NCI-H2171 (cell line): ENCODE data around the gene NR1I3.

ENCODE experiments used
- DNase-seq: peaks from one replicate; lab custom pipeline; 2025; lab: John Stamatoyannopoulos, UW

Gene NR1I3

DNA sequence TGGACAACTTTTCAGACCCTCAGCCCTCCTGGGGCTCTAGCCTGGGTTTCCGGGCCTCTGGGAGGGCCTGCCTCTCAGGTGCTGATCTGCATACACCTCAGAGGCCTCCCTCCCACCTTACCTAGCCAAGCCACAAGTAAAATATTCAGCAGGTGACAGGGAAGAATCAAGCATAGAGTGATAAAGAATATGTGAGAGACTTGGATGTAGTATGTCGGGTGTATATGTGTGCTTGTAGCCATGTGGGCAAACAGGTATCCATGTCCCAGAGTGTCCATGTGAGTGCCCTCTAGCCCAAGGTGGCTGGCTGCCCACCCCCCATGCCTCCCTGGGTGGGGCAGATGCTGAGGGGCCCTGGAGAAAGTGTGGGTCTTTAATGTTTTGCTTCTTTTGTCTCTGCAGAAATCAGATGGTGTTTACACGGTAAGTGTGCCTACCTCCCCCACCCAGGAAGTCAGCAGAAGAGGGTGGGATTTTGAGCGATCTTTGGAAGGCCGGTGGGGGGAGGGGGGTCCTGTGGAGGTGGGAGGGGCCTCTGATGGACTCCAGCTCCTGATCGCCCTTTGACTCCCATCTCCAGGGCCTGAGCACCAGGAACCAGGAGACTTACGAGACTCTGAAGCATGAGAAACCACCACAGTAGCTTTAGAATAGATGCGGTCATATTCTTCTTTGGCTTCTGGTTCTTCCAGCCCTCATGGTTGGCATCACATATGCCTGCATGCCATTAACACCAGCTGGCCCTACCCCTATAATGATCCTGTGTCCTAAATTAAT, 19.5 kb downstream of the NR1I3 start:
- DNase-seq = no peak

DNA sequence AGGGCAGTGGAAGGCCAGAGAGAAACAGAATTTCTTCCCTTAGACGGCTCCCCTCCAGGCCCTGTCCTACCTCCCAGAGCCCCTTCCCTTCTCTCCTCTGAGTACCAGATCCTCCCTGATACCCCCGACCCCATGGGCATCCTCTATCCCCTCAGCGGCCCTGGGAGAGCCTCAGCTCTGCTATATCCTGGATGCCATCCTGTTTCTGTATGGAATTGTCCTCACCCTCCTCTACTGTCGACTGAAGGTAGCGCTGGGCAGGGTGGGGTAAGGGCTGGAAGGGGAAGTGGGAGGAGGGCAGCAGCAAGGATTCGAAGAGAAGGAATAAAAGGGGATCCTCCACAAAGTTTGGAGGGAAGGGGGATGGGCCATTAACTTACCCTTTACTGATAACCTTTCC, 20.2 kb downstream of the NR1I3 start:
- no peak for DNase-seq

DNA sequence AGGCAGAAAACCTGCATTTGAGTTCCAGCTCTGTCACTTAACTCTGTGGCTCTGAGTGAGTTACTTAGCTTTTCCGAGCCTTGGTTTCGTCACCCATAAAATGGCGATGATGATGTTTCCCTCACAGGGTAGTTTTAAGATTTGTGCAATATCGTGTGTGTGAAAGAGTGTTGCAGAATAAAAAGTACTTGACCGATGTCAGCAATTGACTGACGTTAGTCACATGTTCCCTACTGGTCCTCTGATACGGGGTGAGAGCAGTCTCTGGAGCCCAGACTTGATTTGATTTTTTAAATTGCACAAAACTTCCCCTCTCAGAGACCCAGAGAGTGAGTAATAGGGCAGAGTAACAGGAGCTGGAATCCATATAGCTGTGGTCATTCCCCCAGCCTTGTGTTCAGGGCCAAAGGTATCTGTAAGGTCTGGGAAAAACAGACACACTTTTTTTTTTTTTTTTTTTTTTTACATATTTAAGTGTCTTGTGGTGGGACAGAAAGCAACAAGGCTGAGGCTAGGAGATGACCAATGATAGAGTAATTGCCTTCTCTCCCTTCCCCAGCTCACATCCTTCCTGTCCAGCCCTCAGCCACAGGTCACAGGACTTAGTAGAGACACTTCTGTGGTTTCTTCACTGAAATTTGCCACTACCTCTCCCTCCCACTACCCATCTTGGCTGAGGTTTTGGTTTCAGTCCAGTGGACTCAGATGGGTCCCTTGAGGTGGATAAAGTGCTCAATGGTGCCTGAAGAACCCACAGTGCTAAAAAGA, 20.9 kb downstream of the NR1I3 start:
- no peak for DNase-seq

GRCh38 chr1:161215076-161215475, 22.9 kb downstream of the NR1I3 start, which contains the start of gene FCER1G:
Gene FCER1G (plus strand): TSS chr1:161215295. CDS start chr1:161215322, 27 bp downstream.
- no peak for DNase-seq

DNA sequence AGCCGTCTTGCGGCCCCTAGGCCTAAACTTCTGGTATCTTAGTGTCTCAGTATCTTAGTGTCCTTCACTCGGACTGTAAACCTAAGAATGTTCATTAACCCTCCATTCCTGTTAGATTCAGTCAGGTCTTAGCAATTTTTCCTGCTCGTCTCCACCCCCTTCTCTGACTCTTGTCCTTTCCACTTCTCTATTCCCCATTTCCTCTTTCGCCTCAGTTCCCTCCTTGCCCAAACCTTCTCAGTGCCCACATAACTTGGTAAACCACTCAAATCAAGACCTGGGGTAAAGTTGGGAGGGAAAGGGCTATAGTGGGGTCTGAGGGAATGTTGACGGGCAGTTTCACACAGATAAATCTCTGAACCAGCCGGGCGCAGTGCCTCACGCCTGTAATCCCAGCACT, 23.6 kb downstream of the NR1I3 start:
- DNase-seq = no peak

GRCh38 chr1:161209790-161210409, 28.1 kb downstream of the NR1I3 start:
- peak; percentile 49 for DNase-seq

GRCh38 chr1:161207173-161207572, 30.8 kb downstream of the NR1I3 start:
- no peak for DNase-seq

DNA sequence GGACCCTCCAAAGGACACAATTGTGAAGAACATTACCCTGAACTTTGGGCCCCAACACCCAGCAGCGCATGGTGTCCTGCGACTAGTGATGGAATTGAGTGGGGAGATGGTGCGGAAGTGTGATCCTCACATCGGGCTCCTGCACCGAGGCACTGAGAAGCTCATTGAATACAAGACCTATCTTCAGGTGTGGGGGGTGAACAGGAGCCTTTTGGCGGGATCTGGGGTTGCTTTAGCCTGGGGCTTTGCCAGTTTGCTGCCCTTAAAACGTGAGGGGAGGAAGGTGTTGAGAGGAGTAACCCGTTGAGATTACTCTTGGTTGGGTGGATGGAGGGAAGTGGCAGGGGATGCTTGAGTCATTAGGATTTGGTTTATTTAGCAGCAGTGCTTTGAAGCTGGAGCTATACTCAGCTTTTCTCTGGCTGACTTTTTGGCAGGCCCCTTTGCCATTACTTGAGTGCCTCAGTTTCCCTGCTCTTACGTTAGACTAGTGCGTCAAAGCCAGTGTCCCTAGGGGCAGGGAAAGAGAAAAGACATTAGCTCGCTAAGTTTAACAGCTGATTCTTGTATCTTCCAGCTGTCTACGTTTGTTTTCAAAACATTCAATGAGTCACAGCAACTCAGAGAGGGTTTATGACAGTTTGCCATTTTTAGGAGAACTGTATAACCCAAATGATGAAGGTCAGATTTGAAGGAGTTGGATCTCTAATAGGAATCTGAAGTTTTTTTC, 31.4 kb downstream of the NR1I3 start:
- DNase-seq = no peak

DNA sequence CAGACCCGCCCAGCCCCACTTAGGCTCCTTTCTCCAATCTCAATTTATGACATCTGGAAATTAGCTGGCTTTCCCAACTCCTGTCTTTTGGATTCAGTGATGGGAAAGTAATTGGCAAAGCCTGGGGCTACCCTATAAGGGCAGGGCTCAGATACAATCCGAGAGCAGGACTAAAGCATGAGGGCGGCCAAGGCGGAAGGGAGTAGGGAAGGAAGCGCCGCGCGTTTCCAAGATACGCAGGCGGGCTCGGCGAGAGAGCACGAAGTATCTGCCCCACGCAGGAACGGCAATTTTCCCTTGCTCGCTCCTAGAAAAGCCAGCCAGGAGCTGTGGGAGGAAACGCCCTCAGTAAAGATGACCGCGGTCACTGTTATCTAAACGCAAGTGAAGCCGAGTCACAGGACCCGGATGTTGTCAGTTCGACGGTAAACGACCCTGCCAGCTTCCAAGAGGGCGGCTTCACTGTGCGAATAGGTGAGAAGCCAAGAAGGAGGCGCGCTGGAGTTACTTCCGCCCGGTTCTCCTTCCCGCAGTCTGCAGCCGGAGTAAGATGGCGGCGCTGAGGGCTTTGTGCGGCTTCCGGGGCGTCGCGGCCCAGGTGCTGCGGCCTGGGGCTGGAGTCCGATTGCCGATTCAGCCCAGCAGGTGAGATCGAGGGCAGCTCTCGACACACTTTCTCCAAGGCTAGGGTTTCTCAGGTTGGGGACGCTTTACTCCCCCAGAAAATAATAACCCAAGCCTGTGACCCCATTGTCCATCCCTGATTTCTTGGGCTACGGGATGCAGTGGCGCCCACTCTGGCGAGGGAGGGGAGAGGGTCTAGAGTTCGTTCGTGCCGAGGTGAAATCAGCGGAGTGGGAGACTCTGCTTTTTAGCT, 35.9 kb downstream of the NR1I3 start, which contains the start of gene NDUFS2:
TSS of gene NDUFS2 (plus strand) at position 532 of the 877 bp plus-strand sequence. CDS start at position 551, 19 bp downstream.
- peak; percentile 98 for DNase-seq

GRCh38 chr1:161200992-161201835, 36.8 kb downstream of the NR1I3 start:
- DNase-seq = no peak

- no peak for DNase-seq
These were observed 37.5 kb downstream of the NR1I3 start for GRCh38 chr1:161200421-161200991.

GRCh38 chr1:161199506-161200139, 38.4 kb downstream of the NR1I3 start:
- no peak for DNase-seq

GRCh38 chr1:161198897-161199431, 39.0 kb downstream of the NR1I3 start, which contains the start of gene ADAMTS4:
Gene ADAMTS4 (minus strand): TSS chr1:161199054. CDS start chr1:161198627, 427 bp downstream.
- DNase-seq = no peak

DNA sequence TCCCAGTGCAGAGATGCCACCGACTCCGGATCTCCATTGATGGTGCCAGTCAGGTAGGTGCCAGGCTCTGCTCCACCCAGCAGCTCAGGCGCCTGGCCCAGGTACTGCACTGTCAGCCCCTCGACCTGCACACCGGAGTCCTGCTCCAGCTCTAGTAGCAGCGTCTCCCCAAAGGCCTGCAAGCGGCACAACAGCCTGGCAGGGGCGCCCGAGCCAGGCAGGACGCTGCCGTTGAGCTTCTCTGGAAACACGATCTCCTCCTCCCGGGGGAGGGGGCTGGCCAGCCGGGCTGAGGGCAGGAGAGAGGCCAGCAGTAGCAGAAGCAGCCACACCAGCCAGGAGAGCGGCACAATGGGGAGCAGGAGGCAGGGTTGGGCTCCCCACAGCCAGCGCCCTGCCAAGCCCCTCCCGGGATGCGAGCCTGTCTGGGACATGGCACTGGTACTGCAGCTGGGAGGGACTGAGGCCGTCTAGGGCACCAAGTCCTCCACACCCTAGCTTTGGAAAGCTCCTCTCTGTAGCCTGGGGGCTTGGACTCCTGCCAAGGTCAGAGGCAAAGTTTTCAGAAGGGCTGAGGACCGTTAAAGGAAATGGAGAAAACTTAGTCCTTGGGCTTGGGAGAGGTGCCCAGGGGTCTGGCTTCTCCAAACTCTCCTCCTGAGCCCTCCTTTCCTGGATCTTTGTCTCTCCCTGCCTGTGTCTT, 39.7 kb downstream of the NR1I3 start:
- DNase-seq = no peak

- no peak for DNase-seq
These were observed 40.3 kb downstream of the NR1I3 start for GRCh38 chr1:161197560-161198193.

GRCh38 chr1:161196521-161197451, 41.2 kb downstream of the NR1I3 start:
- DNase-seq = no peak

- no peak for DNase-seq
These were observed 41.9 kb downstream of the NR1I3 start for GRCh38 chr1:161196111-161196510.
